Activated CD4-positive, alpha-beta T cell treated with anti-CD3 and anti-CD28 coated beads for 36 hours (primary cell): ENCODE results near the gene AMBRA1. TPM values are rescaled to one million over a fixed set of nuclear protein-coding genes. Genes with fewer than 3 reads are reported as not detected.

ENCODE experiments used
- microRNA-seq: library from miRNA; unstranded; fragments of <30 nt; microRNA quantifications from one replicate; pipeline ENCODE4 v1.2.0, GENCODE V29; 2021; ENCODE audit warnings: borderline replicate concordance
- total RNA-seq, 2 experiments: library from RNA; stranded (reverse); gene quantifications; one replicate each; pipeline ENCODE4 v1.2.3, GENCODE V29; 2021

The AMBRA1 gene
- total RNA-seq, 2 experiments from 2014 or later: 24.8 to 26.4 TPM

Small RNA genes within 50 kb of the gene (microRNA-seq; reads per million reads assigned to microRNA genes)
- gene MIR3160-1 (not detected), gene MIR3160-2 (not detected), gene MIR4688 (1.1 reads per million)

Other genes with a start within 250 kb of the AMBRA1 start
- gene DGKZ, start 246.6 kb downstream of the AMBRA1 start, total RNA-seq: 100 to 1,000 TPM in 1 of 2 experiments, 10 to 100 TPM in 1; 87.6 to 101 TPM
- gene MDK, start 212.4 kb downstream of the AMBRA1 start, total RNA-seq: 1 to 10 TPM; 3.0 to 6.7 TPM
- gene CHRM4, start 202.2 kb downstream of the AMBRA1 start, total RNA-seq: under 1 TPM in 1 of 2 experiments, not detected in 1; 0.19 TPM
- 1 to 10 TPM; 2.3 to 2.7 TPM for gene HARBI1, start 23.2 kb upstream of the AMBRA1 start, total RNA-seq
- gene ATG13, start 23.5 kb upstream of the AMBRA1 start, total RNA-seq: 10 to 100 TPM; 39.4 to 56.4 TPM
- gene ARHGAP1, start 106.6 kb upstream of the AMBRA1 start, total RNA-seq: 10 to 100 TPM; 40.2 to 50.0 TPM
- 1 to 10 TPM; 8.8 to 9.0 TPM for gene ZNF408, start 107.0 kb upstream of the AMBRA1 start, total RNA-seq
- gene F2, start 125.2 kb upstream of the AMBRA1 start, total RNA-seq: not detected